Measurements from ENCODE around the gene GOLGA6L6. TPM values are rescaled to one million over a fixed set of nuclear protein-coding genes. Genes with fewer than 3 reads are reported as not detected.
"Not testable (repeated sequence)": the region's sequence is repeated elsewhere in the genome, so short reads cannot be mapped to it uniquely, and the experiment has no call there.

GOLGA6L6 gene
- total and polyA plus RNA-seq, 5 experiments from 2014 or later, result not detected

GRCh38 chr15:20493035-20493434 is 48.6 kb downstream of the GOLGA6L6 start:
- H3K4me3 Mint-ChIP-seq, H3K36me3 Mint-ChIP-seq, ATAC-seq: not testable (repeated sequence)

GRCh38 chr15:20492598-20492997 is 49.0 kb downstream of the GOLGA6L6 start:
- H3K27me3 Mint-ChIP-seq, POLR2A ChIA-PET, H3K4me1 Mint-ChIP-seq, ATAC-seq, H3K27ac Mint-ChIP-seq, DNase-seq, H3K9me3 Mint-ChIP-seq, H3K4me3 Mint-ChIP-seq, H3K36me3 Mint-ChIP-seq: not testable (repeated sequence)

More at GRCh38 chr15:20493035-20493434, 48.6 kb downstream of the GOLGA6L6 start:
- H3K9me3 Mint-ChIP-seq, DNase-seq, H3K27ac Mint-ChIP-seq, H3K27me3 Mint-ChIP-seq, POLR2A ChIA-PET, H3K4me1 Mint-ChIP-seq: not testable (repeated sequence)

GRCh38 chr15:20489320-20489719 is 52.3 kb downstream of the GOLGA6L6 start:
- not testable (repeated sequence) for H3K27me3 Mint-ChIP-seq, H3K4me3 Mint-ChIP-seq, H3K36me3 Mint-ChIP-seq

More at GRCh38 chr15:20489320-20489719, 52.3 kb downstream of the GOLGA6L6 start:
- H3K9me3 Mint-ChIP-seq, H3K4me1 Mint-ChIP-seq, DNase-seq, ATAC-seq, POLR2A ChIA-PET, H3K27ac Mint-ChIP-seq: not testable (repeated sequence)

All from naive thymus-derived CD8-positive, alpha-beta T cell (primary cell).